NCI-H345 treated with DMSO at 0.1 percent for 48 hours (cell line): ENCODE data around the gene ADGRA3.
"Not testable (repeated sequence)": the region's sequence is repeated elsewhere in the genome, so short reads cannot be mapped to it uniquely, and the experiment has no call there.

Source experiments
- DNase-seq: peaks from one replicate; lab custom pipeline; 2025; ENCODE audit not compliant: unreplicated experiment; lab: John Stamatoyannopoulos, UW

The ADGRA3 gene

DNA sequence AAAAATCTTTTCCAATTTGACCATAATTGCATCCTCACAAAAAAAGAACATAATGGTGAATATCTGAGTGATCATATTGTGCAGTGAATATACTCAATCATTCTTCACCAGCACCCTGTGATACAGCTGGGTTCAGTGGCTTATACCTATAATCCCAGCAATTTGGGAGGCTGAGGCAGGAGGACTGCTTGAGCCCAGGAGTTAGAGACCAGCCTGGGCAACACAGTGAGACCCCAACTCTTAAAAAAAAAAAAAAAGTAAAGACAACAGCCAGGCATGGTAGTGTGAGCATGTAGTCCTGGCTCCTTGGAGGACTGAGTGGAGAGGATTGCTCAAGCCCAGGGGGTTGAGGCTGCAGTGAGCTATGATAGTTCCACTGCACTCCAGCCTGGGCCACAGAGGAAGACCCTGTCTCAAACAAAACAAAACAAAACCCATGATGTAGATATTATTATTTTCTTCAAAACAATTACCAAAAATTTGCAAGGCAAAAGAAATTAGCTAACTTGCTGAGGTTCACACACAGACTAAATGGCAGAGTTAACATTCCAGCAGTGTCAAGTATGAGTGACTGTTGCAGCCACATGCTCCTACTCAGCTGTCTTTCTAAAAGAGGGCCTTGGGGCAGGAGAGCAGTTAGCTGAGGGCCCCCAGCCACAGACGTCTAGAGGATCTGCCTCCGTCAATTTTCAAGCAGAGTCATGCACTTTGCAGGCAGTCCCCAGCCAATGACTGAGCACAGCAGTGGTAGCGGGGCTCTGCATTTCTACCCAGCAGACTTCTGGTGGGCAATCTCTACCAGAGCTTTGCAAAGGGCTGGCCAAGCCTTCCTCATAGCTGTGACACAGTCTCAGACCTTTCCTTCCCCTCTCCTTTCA is 33.4 kb downstream of the ADGRA3 start:
- DNase-seq: no peak

DNA sequence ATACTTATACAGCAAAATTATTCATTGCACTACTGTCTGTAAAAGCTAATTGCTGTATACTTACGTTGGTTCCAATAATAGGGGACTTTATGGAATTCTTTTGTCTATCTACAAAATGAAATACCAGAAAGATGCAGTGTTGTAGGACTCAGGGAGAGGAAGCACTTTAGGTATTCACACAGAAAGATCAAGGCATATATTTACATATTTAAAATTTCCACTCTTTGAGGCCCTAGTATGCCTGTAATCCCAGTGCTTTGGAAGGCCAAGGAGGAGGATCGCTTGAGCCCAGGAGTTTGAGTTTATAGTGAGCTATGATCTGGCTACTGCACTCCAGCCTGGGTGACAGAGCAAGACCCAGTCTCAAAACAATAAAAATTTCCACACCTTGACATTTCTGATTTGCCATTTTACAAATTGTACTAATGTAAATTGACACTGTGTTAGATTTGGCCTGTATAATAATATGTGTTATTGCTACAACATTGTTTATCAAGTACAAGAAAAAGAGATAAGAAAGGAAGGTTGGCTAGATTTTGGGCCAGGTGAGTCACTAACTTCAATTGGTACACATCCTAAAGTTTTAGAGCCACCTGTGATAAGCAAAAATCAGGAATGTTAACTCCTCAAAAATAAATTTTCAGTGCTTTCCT is 35.1 kb downstream of the ADGRA3 start:
- DNase-seq: no peak

DNA sequence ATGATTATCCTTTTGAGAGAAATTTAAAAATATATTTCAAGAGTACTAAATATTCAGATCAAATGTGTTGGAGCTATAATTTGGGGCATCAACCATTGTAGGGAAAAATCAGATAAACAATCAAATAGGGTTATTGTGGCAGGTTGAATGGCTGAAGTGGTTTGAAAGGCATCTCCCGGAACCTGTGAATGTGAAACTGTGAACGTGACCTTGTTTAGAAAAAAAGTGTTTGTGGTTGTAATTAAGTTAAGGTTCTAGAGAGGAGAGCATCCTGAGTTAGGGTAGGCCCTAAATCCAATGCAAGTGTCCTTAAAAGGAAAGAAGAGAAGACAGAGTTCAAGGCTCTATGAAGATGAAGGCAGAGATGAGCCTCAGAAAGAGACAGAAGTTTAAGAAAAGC is 37.4 kb downstream of the ADGRA3 start:
- no peak for DNase-seq

DNA sequence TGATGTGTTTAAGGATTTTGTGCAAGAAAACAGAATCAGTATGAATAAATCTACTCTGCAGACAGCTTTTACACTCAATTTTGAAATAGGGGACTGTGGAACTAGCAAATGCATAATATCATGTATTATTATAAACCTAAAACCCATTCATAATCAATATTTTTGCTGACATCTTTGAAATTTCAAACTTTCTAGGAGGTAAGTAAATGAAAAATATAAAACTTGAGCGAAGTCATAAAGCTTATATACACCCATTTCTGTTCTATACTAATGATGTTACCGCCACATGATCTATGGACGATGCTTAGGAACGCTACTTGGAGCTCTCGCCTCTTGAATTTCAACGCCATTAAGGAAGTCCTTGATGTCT is 38.1 kb downstream of the ADGRA3 start:
- DNase-seq: no peak

DNA sequence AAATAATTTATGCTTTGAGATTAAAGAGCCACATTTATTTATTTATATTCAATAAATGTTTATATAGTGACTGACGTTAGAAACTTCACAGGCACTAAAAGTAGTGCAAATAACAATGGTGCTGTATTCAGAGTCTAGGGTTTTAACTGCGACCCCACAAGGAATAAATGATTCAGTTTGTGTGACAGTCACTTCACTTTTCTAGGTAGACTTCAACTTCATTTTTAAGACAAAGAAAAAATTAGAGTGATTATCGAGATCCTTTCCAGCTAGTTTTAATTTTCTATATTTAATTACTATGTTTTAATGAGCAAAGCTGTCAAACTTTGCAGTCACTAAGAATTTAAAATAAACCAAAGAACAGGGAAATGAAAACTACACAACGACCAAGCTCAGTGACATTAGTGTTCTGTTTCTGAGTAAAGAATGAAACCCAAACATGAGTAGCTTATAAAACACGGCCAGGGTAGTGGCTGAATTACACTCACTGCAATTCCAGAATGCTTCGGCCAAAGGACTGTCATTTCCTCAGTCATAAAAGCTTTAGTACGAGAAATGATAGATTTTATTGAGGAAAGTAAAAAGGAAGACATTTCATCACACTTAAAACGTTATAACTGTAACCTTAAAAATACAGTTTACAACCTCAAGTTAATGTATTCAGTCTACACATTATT is 38.6 kb downstream of the ADGRA3 start:
- DNase-seq: no peak

DNA sequence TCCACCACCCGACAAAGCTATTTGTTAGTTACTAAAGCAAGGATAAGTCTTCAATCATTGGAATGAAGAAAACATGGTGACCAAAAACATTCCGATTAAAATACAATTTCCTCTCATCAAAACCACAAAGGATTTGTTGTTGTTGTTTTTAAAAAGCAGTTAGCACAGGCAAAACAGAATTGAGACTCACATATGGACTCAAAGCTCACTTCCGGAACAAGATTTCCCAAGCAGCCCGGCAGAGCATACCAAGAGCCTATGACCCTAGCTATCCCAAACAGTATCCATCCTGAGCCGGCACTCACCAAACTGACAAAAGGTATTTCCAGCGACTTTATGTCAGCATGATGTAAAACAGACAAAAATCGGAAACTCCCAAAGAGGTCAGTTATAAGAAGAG is 39.9 kb downstream of the ADGRA3 start:
- DNase-seq: no peak

DNA sequence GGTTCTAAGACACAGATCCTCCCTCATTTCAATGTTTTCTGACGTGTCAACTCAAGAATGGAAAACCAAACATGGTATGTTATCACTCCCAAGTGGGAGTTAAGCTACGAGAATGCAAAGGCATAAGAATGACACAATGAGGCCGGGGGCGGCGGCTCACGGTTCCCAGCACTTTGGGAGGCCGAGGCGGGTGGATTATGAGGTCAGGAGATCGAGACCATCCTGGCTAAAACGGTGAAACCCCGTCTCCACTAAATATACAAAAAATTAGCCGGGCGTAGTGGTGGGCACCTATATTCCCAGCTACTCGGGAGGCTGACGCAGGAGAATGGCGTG is 40.6 kb downstream of the ADGRA3 start:
- DNase-seq: not testable (repeated sequence)

DNA sequence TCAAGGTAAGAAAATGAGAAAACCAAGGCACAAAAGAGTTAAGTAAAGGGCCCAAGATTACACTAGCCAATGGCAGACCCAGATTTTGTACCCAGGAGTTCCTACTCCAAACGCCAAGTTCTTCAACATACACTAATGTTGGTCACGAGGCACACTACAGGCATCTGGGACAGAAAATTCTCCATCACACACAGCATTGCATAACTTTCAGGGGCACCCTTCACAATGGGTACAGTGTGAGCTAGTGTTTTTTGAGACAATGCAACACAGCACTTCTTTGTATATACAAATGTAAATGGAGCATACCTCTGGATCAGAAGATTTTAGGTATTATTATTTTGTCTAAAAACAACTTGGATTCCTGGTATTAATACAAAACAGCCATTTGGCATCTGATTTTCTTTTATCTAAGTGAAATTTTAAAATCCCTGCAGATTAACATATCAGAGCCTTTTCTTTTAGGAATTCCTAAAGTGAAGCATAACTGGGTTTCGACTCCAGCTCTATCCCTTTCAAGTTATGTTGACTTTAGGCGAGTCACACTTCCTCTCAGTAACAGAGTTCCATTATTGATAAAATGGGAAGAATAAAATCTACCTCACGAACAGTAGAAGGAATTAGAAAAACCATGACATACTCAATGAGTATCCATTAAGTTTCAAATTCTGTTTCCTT is 41.1 kb downstream of the ADGRA3 start:
- DNase-seq: no peak

DNA sequence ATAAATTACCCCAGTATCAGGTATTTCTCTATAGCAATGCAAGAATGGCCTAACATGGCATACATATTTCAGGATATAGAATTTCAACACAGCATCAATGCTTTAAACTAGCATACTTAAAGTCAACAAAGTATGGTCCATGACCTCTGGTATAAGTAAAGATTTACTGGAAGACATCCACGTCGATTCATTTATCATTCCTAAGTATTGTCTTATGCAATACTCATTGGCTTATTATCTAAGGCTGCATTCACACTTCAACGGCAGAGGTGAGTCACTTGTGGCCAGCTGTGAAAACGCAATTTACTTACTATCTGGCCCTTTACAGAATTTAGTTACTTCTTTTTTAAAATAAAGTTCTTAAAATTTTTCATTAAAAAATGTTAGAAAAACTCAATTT is 42.6 kb downstream of the ADGRA3 start:
- no peak for DNase-seq

DNA sequence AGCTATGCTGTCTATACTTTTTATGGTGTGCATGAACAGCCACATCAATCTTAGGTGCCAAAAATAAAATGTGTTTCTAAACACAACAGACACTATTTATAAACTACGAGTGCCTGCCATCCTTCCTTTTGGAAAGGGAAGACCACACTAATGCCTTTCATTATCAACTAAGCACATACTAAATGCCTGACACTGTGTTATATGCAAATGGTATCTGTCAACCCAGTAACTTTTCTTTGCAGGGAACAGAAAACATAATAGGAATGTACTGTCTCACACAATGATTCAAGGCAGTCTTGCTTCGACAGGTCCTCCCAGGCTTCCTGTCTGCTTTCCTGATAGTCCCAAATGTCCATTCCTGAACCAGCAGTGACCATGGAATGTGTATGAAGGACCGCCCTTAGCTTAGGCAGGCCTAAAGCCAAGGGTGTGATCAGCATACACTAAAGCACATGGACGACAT is 43.8 kb downstream of the ADGRA3 start:
- DNase-seq: no peak

DNA sequence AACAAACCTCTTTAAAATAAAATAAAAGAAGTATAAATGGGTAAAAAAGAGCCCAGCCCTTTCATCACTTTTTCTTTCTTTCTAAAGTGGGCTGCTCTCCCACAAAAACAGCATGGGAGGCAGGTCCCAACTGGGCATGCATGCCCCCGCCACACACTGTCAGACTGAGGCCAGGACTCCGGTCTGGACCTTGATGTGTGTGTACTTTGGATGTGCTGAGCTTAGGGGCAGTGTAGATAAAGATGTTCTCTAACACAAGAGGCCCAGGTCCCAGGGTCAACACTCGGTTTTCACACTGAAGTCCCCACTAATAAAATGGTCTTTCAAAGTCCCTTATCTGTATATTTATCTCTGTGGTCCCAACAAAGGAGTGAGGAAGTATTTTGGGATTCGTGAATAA is 44.4 kb downstream of the ADGRA3 start:
- DNase-seq: no peak

DNA sequence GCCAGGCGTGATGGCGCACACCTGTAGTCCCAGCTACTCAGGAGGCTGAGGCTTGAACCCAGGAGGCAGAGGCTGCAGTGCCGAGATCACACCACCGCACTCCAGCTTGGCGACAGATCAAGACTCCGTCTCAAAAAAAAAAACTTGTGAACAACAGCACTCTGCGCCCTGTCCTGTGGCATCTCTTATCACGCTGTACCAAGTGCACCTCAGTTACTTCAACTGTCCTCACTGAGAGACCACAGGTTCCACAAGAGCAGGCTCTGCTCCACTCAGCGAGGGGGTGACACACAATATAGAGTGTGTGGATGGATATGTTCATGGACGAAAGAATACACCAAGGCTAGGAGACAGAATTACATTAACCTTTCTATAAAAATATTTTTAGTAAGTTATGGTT is 49.3 kb downstream of the ADGRA3 start:
- no peak for DNase-seq

DNA sequence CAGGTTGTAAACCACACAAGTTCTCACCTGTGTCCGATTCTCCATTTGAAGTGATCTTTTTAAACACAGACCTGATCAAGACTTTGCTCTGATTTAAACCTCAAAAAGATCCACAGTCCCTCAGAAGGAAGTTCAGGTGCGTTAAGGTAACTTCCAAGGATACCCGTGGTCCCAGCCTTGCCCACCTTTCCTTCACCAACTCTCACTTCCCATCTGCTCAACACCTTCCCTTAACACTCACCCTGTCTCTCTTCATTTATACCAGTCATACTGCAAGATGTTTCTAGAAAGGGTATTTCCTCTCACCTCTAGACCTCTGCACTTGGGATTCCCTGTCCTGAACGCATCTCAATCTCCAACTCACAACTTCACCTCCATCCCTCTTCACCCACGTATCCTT is 49.9 kb downstream of the ADGRA3 start:
- DNase-seq: no peak

DNA sequence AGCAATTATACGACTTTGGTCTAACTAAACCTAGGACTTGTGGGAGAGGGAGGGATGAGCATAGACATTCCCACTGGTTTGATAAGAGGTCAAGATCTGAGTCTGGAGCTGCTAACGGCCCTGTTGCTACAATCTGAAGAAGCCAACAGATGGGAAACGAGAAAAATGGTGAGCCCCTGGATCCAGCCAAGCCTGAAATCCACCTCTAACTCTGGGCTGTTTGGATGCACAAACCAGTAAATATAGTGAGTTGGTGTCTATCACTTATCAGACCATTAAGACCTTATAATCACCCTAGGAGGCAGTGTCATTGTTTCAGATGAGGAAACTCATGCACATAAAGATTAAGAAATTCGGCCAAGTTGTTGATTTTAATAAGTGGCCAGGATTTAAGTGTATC is 50.5 kb downstream of the ADGRA3 start:
- DNase-seq: no peak

DNA sequence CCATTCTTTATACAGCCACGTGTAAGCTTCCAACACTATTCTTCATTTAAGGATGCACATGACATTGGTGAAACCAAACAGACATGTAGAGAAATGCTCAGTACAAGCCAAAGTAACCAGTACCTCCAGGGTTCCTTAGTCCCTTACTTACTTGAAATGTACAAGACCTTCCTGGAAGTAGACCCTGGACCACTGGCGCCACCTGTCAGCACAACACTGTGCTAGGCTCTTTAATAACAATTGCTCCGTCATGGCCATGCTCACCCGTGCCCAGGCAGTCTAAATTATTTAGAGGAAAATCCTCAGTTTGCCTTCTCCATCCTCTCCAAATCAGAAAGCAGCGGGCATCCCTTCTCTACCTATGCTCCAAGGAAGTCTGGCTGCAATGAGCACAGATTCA is 52.7 kb downstream of the ADGRA3 start:
- DNase-seq: no peak

DNA sequence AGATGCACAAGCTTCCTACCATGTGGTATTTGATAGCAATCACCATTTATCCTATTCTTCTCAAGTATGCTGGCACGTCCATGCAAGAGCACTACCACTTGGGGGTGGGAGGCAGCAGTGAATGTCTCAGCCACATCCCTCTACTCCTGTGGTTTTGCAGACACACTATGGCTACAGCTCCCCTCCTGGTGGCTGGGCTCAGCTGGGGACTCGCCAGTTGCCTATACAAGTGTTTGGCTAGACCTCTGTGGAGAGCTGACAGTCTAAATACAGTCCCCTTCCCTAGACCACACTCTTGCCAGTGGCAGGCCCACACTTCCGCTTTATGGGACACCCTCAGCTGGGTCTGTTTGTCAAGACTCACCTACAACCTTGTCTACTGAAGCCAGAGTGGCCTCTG is 53.2 kb downstream of the ADGRA3 start:
- DNase-seq: no peak

DNA sequence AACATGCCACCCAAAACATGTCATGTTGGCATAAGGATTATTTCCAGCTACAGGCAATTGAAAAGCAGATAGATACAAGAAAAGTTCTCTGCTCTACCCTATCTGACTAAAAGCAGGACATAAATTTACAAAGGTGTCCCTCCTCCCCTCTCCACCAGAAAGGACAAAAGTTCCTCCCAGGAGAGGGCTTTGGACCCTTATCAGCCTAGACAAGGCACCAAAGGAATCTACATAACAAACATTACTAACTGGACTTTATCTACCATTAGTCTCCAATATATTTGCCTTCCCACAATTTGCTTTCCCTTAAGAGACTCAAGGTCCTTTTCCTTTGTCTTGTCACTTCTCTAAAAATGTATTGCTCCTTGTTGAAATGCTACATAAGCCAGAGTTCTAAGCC is 55.6 kb downstream of the ADGRA3 start:
- no peak for DNase-seq

DNA sequence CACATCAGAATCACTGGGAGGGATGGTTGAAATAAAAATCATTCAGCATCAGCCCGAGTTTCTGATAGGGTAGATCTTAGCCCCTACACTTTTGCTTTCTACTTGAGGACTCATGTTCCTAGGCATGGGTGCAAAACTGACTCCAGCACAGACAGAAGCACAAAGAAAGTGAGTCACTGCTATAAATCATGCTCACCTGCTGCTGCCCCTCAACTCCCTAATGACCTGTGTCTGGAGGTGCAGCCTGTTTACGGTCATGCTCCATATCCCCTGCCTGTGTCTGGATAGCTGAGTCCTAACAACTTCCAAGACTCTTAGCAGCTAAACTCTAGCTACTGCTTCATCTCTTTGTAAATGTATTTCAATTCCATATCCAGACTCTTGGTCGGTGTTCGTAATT is 57.8 kb downstream of the ADGRA3 start:
- DNase-seq: peak; percentile 57

DNA sequence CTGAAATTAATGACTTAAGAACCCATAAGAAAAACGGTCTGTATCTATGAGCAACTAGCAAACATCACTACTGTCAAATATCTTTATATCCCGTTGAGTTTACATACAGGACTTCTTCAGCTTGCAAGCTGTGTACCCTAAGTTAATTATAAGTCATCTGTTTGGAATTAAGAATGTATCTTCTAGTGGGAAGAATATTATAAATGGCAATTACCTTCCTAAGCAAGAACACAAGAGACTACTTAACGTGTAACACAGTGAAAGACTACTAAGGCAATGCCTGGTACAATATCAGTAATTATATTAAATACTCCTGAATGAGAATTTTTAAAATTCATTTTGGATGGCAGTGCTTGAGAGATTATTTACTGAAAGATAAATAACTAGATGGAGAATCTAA is 58.5 kb downstream of the ADGRA3 start:
- no peak for DNase-seq

DNA sequence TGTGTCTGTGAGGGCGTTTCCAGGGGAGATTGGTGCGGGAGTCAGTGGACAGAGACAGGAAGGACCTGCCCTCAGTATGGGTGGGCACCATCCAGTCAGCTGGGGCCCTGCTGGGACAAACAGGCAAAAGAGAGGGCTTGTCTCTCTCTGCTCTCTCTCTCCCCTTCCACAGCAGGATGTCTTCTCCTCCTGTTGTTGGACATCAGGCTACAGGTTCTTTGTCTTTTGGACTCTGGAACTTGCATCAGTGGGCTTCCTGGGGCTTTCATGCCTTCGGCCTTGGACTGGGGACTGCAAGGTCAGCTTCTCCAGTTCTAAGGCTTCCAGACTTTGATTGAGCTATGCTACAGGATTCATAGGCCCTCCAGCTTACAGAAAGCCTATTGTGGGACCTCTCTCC is 59.6 kb downstream of the ADGRA3 start:
- DNase-seq: no peak

DNA sequence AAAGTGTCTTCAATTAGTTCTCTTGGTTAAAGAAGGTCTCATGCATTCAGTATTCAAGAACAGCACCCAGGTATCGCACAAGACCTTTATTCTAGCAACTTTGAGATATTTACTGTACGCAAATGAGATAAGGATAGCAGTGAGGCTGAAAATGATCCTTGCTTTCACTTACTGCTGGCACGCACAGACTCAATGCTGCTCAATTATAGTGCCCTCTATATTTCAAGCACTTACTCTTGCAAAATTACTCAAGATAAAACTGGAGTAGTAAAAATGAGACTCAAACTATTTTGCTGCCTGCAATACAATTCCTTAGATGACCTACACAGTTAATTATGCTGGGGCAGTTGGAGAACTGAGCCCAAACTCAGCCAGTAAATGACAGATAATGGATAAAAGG is 60.9 kb downstream of the ADGRA3 start:
- no peak for DNase-seq
